Measurements from ENCODE around the gene DPEP3.

DPEP3 gene

GRCh38 chr16:67966549-67967182, 13.6 kb downstream of the DPEP3 start:
- DNase-seq = peak; percentile 18

GRCh38 chr16:67965668-67966548, 14.4 kb downstream of the DPEP3 start:
- no peak for DNase-seq

- DNase-seq = no peak
Measured at GRCh38 chr16:67964477-67965131, 15.7 kb downstream of the DPEP3 start.

GRCh38 chr16:67963662-67964321, 16.5 kb downstream of the DPEP3 start:
- DNase-seq = no peak

GRCh38 chr16:67963292-67963661, 17.0 kb downstream of the DPEP3 start:
- no peak for DNase-seq

GRCh38 chr16:67962135-67962534, 18.2 kb downstream of the DPEP3 start:
- no peak for DNase-seq

GRCh38 chr16:67961551-67961957, 18.7 kb downstream of the DPEP3 start:
- DNase-seq = no peak

GRCh38 chr16:67959536-67960329, 20.6 kb downstream of the DPEP3 start:
- DNase-seq = no peak

- DNase-seq = no peak
Measured at GRCh38 chr16:67957622-67958021, 22.7 kb downstream of the DPEP3 start.

- no peak for DNase-seq
Measured at GRCh38 chr16:67954421-67955196, 25.7 kb downstream of the DPEP3 start.

- DNase-seq = no peak
Measured at GRCh38 chr16:67953641-67954375, 26.5 kb downstream of the DPEP3 start.

- no peak for DNase-seq
Measured at GRCh38 chr16:67951485-67951884, 28.8 kb downstream of the DPEP3 start.

- DNase-seq = no peak
Measured at GRCh38 chr16:67950335-67950843, 29.9 kb downstream of the DPEP3 start.

- DNase-seq = no peak
Measured at GRCh38 chr16:67949645-67950044, 30.7 kb downstream of the DPEP3 start.

GRCh38 chr16:67948015-67948414, 32.3 kb downstream of the DPEP3 start:
- no peak for DNase-seq

GRCh38 chr16:67946966-67947558, 33.2 kb downstream of the DPEP3 start:
- DNase-seq = no peak

- DNase-seq = no peak
Measured at GRCh38 chr16:67946128-67946569, 34.1 kb downstream of the DPEP3 start.

GRCh38 chr16:67945392-67945933, 34.8 kb downstream of the DPEP3 start:
- DNase-seq = no peak

- DNase-seq = no peak
Measured at GRCh38 chr16:67944690-67945391, 35.5 kb downstream of the DPEP3 start.
